Measurements from ENCODE around the gene RBM7.

The RBM7 gene

DNA sequence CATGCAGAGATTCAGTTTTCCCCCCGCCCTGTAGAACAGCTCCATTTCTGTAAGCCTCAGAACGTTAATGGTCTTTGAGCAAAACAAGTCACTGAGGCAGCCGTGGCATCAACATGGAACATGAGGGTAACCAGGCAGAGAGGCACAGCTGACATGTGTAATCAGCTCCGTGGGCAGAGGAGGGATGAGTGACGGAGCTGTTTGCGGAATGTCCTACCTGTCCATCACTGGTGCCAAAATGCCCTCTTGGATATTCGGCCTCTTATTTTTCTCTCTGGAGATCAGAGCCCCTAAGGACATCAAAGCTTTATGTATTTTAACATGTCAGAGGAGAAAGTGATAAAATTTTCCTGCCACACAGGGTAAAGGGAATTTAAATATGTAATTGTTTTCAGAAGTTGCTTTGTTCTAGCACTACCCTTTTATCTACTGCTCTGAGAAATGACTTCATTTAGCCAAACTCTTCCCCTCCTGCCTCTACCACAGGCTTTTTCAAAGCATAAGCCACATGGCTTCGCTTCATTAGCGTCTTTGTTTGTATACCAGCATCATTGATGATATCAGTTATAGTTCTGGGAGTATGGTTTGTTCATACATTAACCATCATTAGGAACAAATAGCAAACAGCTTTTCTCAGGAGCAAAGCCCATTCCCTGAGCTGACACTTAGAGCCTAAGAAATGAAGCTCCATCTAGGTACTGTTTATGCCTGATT is 33.1 kb upstream of the RBM7 start:
- H2BK120ac ChIP-seq (ENCODE audit: low read depth, low read length) = no peak overlapping the region
- no peaks in the 10 kb centered on the region for H3K9me3 ChIP-seq (ENCODE audit: control insufficient read depth, low read length)
- no peak overlapping the region for H3K4ac ChIP-seq (ENCODE audit: low read depth in 1 of 2, low read length in 2 of 2)
- H3K27ac ChIP-seq (ENCODE audit: low read length, poor library complexity, severe bottlenecking) = peak overlapping the region; percentile 84
- H2AK5ac ChIP-seq (ENCODE audit: low read length, severe bottlenecking) = peak overlapping the region; percentile 4
- no peak overlapping the region for H3K23ac ChIP-seq (ENCODE audit: low read length in 2 of 2)
- peak overlapping the region; percentile 48 for H2AFZ ChIP-seq (ENCODE audit: low read depth, low read length)
- H3K4me3 ChIP-seq (ENCODE audit: insufficient read depth in 1 of 2, low read depth in 1 of 2, low read length in 2 of 2) = no peak overlapping the region
- H3K18ac ChIP-seq (ENCODE audit: low read depth in 1 of 2, low read length in 2 of 2) = peak overlapping the region; percentile 6 to 58
- peak overlapping the region; percentile 37 for H2BK5ac ChIP-seq (ENCODE audit: low read depth, low read length, poor library complexity, severe bottlenecking)
- H3K4me1 ChIP-seq (ENCODE audit: control insufficient read depth, insufficient read depth, low read depth, low read length) = peaks cover 11% of the 10 kb centered on the region
- H4K8ac ChIP-seq (ENCODE audit: low read length) = no peak overlapping the region
- WGBS = 34% methylated on average over 6 of the region's 9 CpGs
- no peak for DNase-seq
- peak overlapping the region; percentile 41 for H3K9ac ChIP-seq (ENCODE audit: low read length)
- peak overlapping the region; percentile 1 for H4K91ac ChIP-seq (ENCODE audit: low read length)
- H3K14ac ChIP-seq (ENCODE audit: low read length in 2 of 2) = no peak overlapping the region
- no peaks in the 10 kb centered on the region for H3K36me3 ChIP-seq (ENCODE audit: control insufficient read depth in 1 of 2, insufficient read depth in 2 of 2, low read depth in 1 of 2, low read length in 2 of 2)
- no peak overlapping the region for H2BK15ac ChIP-seq (ENCODE audit: low read depth, poor library complexity, severe bottlenecking)
- no peak overlapping the region for H3K4me2 ChIP-seq (ENCODE audit: low read length, poor library complexity, severe bottlenecking)
- H2BK12ac ChIP-seq (ENCODE audit: low read length in 2 of 2) = peak overlapping the region in 1 of 2 experiments; percentile 84
- H3K79me1 ChIP-seq (replicated peaks; ENCODE audit: low read length, poor library complexity, severe bottlenecking) = peaks cover 1% of the 10 kb centered on the region
- H3K27me3 ChIP-seq (ENCODE audit: control insufficient read depth in 1 of 2, insufficient read depth in 1 of 2, low read length in 2 of 2) = no peaks in the 10 kb centered on the region

DNA sequence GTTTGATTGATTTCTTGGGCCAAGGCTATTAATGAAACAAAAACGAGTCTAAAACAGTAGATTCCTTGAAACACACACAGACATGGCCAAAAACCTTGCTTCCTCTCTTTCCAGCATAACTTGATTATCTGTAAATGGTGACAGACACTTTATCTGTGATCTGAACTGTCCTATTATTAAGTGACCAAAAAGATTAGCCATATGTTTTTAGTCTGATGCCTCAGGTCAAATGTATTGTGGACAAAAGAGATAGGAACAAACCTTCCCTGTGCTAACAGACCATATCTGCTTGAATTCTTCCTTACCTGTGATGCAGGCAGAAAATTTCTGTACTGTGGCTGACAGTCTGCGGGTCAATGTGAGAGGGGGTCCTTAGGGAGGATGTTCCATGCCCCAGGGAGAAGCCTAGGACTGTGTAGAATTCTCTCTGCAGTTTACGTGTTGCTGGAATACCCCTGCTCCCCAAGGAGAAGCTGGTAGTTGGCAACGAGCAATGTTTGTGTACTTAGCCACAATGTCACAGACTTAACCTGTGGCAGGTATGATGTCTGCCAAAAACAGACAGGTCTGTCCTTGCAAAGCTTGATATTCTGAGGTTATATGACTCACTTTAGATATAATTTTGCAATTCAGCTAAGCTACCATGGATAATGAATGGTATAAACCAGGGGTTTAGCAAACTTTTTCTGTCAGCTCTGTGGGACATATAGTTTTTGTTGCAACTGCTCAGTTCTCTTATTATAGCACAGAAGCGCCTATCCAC is 31.4 kb upstream of the RBM7 start:
- no peak overlapping the region for H2BK120ac ChIP-seq (ENCODE audit: low read depth, low read length)
- H2AK5ac ChIP-seq (ENCODE audit: low read length, severe bottlenecking) = peak overlapping the region; percentile 61
- no peak overlapping the region for H3K14ac ChIP-seq (ENCODE audit: low read length in 2 of 2)
- peaks cover 11% of the 10 kb centered on the region for H3K4me1 ChIP-seq (ENCODE audit: control insufficient read depth, insufficient read depth, low read depth, low read length)
- H3K4me2 ChIP-seq (ENCODE audit: low read length, poor library complexity, severe bottlenecking) = no peak overlapping the region
- no peak overlapping the region for H3K23ac ChIP-seq (ENCODE audit: low read length in 2 of 2)
- DNase-seq = no peak
- no peak overlapping the region for H2AFZ ChIP-seq (ENCODE audit: low read depth, low read length)
- no peak overlapping the region for H3K27ac ChIP-seq (ENCODE audit: low read length, poor library complexity, severe bottlenecking)
- no peaks in the 10 kb centered on the region for H3K36me3 ChIP-seq (ENCODE audit: control insufficient read depth in 1 of 2, insufficient read depth in 2 of 2, low read depth in 1 of 2, low read length in 2 of 2)
- H3K9me3 ChIP-seq (ENCODE audit: control insufficient read depth, low read length) = no peaks in the 10 kb centered on the region
- no peaks in the 10 kb centered on the region for H3K27me3 ChIP-seq (ENCODE audit: control insufficient read depth in 1 of 2, insufficient read depth in 1 of 2, low read length in 2 of 2)
- H3K9ac ChIP-seq (ENCODE audit: low read length) = no peak overlapping the region
- H2BK5ac ChIP-seq (ENCODE audit: low read depth, low read length, poor library complexity, severe bottlenecking) = no peak overlapping the region
- no peak overlapping the region for H3K4ac ChIP-seq (ENCODE audit: low read depth in 1 of 2, low read length in 2 of 2)
- 98% methylated on average over 5 of the region's 5 CpGs for WGBS
- H3K4me3 ChIP-seq (ENCODE audit: insufficient read depth in 1 of 2, low read depth in 1 of 2, low read length in 2 of 2) = no peak overlapping the region
- H2BK15ac ChIP-seq (ENCODE audit: low read depth, poor library complexity, severe bottlenecking) = no peak overlapping the region
- H4K91ac ChIP-seq (ENCODE audit: low read length) = no peak overlapping the region
- H3K79me1 ChIP-seq (replicated peaks; ENCODE audit: low read length, poor library complexity, severe bottlenecking) = peaks cover 1% of the 10 kb centered on the region
- no peak overlapping the region for H4K8ac ChIP-seq (ENCODE audit: low read length)
- H2BK12ac ChIP-seq (ENCODE audit: low read length in 2 of 2) = no peak overlapping the region
- H3K18ac ChIP-seq (ENCODE audit: low read depth in 1 of 2, low read length in 2 of 2) = no peak overlapping the region

DNA sequence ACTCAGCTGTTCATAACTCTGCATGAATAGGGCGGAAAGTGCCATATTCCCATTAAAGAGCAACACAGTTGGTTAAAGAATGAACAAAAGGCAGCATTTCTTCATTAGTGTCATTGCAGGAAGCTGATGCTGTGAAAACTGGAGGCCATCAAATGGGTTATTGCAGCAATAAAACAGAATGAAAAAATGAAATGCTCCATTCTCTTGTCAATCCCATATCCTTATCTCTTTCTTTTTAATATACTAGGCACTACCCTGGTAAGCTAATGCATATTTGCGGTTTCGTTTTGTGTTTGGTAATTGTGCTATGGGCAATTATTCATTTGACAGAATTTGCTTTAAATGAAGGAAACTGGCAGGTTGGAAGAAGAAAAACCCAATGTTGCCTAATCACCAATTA is 25.4 kb upstream of the RBM7 start:
- Histone ChIP-seq H3K4me3 (ENCODE audit: insufficient read depth in 1 of 2, low read depth in 1 of 2, low read length in 2 of 2) (no peak overlapping the region), H3K9ac (ENCODE audit: low read length) (no peak overlapping the region), H4K91ac (ENCODE audit: low read length) (no peak overlapping the region), H3K4me2 (ENCODE audit: low read length, poor library complexity, severe bottlenecking) (no peak overlapping the region), H2AFZ (ENCODE audit: low read depth, low read length) (no peak overlapping the region), H2BK120ac (ENCODE audit: low read depth, low read length) (no peak overlapping the region), H3K27ac (ENCODE audit: low read length, poor library complexity, severe bottlenecking) (no peak overlapping the region), H2BK12ac (ENCODE audit: low read length in 2 of 2) (no peak overlapping the region), H3K27me3 (ENCODE audit: control insufficient read depth in 1 of 2, insufficient read depth in 1 of 2, low read length in 2 of 2) (no peaks in the 10 kb centered on the region), H4K8ac (ENCODE audit: low read length) (no peak overlapping the region), H3K79me1 (replicated peaks; ENCODE audit: low read length, poor library complexity, severe bottlenecking) (no peaks in the 10 kb centered on the region), H2BK15ac (ENCODE audit: low read depth, poor library complexity, severe bottlenecking) (no peak overlapping the region), H3K14ac (ENCODE audit: low read length in 2 of 2) (no peak overlapping the region), H2BK5ac (ENCODE audit: low read depth, low read length, poor library complexity, severe bottlenecking) (no peak overlapping the region), H3K23ac (ENCODE audit: low read length in 2 of 2) (no peak overlapping the region), H3K36me3 (ENCODE audit: control insufficient read depth in 1 of 2, insufficient read depth in 2 of 2, low read depth in 1 of 2, low read length in 2 of 2) (no peaks in the 10 kb centered on the region), H2AK5ac (ENCODE audit: low read length, severe bottlenecking) (no peak overlapping the region), H3K4me1 (ENCODE audit: control insufficient read depth, insufficient read depth, low read depth, low read length) (no peaks in the 10 kb centered on the region), H3K9me3 (ENCODE audit: control insufficient read depth, low read length) (no peaks in the 10 kb centered on the region), H3K4ac (ENCODE audit: low read depth in 1 of 2, low read length in 2 of 2) (no peak overlapping the region), H3K18ac (ENCODE audit: low read depth in 1 of 2, low read length in 2 of 2) (no peak overlapping the region)
- DNase-seq = no peak
- WGBS = 88% methylated on average over 3 of the region's 3 CpGs

DNA sequence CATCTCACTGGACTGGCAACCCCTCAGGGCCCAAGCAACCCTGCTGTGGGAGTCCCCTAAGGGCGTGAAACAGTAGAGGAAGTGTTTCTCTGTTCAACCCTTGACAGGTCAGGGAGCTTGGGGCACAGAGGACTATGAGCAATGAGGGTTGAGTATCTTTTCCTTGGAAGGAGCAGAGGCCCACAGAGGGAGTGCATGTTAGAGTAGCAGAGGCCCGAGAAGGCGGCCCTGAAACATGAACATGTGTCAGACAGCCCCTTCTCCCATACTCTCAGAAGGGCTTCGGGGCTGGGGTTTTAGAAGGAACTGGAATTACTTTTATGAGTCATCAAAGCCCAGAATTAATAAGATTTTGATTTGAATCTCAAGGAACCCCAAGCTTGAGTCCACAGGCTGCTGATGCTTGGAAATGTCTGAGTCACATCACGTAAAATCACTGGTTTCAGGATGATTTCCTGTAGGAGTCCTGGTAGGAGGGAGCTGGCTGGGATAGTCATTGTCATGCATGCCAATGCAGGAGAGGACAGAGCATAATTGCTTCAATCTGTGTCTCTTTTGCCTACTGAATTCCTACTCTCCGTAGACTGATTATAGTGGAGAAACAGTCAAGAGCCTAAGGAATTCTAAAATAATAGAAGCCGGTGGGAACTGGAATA is 22.7 kb upstream of the RBM7 start:
- Histone ChIP-seq H2AFZ (ENCODE audit: low read depth, low read length) (no peak overlapping the region), H3K4me3 (ENCODE audit: insufficient read depth in 1 of 2, low read depth in 1 of 2, low read length in 2 of 2) (no peak overlapping the region), H2BK15ac (ENCODE audit: low read depth, poor library complexity, severe bottlenecking) (no peak overlapping the region), H3K9ac (ENCODE audit: low read length) (peak overlapping the region; percentile 46), H3K4me1 (ENCODE audit: control insufficient read depth, insufficient read depth, low read depth, low read length) (no peaks in the 10 kb centered on the region), H2BK5ac (ENCODE audit: low read depth, low read length, poor library complexity, severe bottlenecking) (no peak overlapping the region), H3K18ac (ENCODE audit: low read depth in 1 of 2, low read length in 2 of 2) (no peak overlapping the region), H2BK12ac (ENCODE audit: low read length in 2 of 2) (no peak overlapping the region), H2BK120ac (ENCODE audit: low read depth, low read length) (no peak overlapping the region), H2AK5ac (ENCODE audit: low read length, severe bottlenecking) (no peak overlapping the region), H3K4ac (ENCODE audit: low read depth in 1 of 2, low read length in 2 of 2) (no peak overlapping the region), H3K27me3 (ENCODE audit: control insufficient read depth in 1 of 2, insufficient read depth in 1 of 2, low read length in 2 of 2) (no peaks in the 10 kb centered on the region), H3K79me1 (replicated peaks; ENCODE audit: low read length, poor library complexity, severe bottlenecking) (no peaks in the 10 kb centered on the region), H3K27ac (ENCODE audit: low read length, poor library complexity, severe bottlenecking) (no peak overlapping the region), H4K8ac (ENCODE audit: low read length) (no peak overlapping the region), H4K91ac (ENCODE audit: low read length) (no peak overlapping the region), H3K9me3 (ENCODE audit: control insufficient read depth, low read length) (no peaks in the 10 kb centered on the region), H3K23ac (ENCODE audit: low read length in 2 of 2) (no peak overlapping the region), H3K14ac (ENCODE audit: low read length in 2 of 2) (no peak overlapping the region), H3K4me2 (ENCODE audit: low read length, poor library complexity, severe bottlenecking) (no peak overlapping the region), H3K36me3 (ENCODE audit: control insufficient read depth in 1 of 2, insufficient read depth in 2 of 2, low read depth in 1 of 2, low read length in 2 of 2) (no peaks in the 10 kb centered on the region)
- DNase-seq = peak; percentile 43
- 71% methylated on average over 4 of the region's 7 CpGs for WGBS

Measured in mesenchymal stem cell (in vitro differentiated cells and primary cell).